Caco-2 (cell line): ENCODE results near the gene PEF1. TPM values are rescaled to one million over a fixed set of nuclear protein-coding genes. Genes with fewer than 3 reads are reported as not detected.

Experiments used
- BruUV-seq: library from RNA; stranded (reverse); fragments of 400-500 nt; replicated peaks from 2 replicates; lab custom pipeline; 2021; lab: Mats Ljungman, UMichigan
- CTCF ChIA-PET: fragments of 300-600 bp; sonication (Branson Sonifier 250); formaldehyde crosslinking; loops from one replicate; lab custom pipeline; 2022; ENCODE audit warnings: antibody characterized with exemption; lab: Charles Lee
- POLR2A ChIA-PET: fragments of 300-600 bp; sonication (Branson Sonifier 250); formaldehyde crosslinking; loops from one replicate; lab custom pipeline; 2022; ENCODE audit warnings: antibody characterized with exemption; lab: Charles Lee
- DNase-seq, 2 experiments: peaks; one replicate each; pipeline versions ENCODE4 v3.0.0 to v3.0.0-alpha.2; 2020 to 2022
- H3K27me3 ChIP-seq: replicated peaks from 2 replicates; pipeline ENCODE4 v1.6.0; 2011; ENCODE audit warnings: low read length; ENCODE audit not compliant: control insufficient read depth, insufficient read depth
- H3K36me3 ChIP-seq: 2 replicates; pipeline ENCODE4 v1.5.1; 2011; ENCODE audit warnings: low read length; ENCODE audit not compliant: control insufficient read depth, insufficient read depth
- H3K4me1 ChIP-seq: fragments of 250-450 bp; sonication (Bioruptor Pico); 2 replicates; pipeline ENCODE4 v1.5.1; 2020; ENCODE audit warnings: mild to moderate bottlenecking
- H3K4me3 ChIP-seq: 2 replicates; pipeline ENCODE4 v1.5.1; 2011; ENCODE audit warnings: low read depth, mild to moderate bottlenecking, control low read depth, low read length
- H3K9me3 ChIP-seq: fragments of 250-450 bp; sonication (Bioruptor Pico); 2 replicates; pipeline ENCODE4 v1.5.1; 2020; ENCODE audit warnings: mild to moderate bottlenecking, moderate library complexity
- H3K27ac Mint-ChIP-seq: one replicate; pipeline ENCODE4 v1.8.0; 2022; ENCODE audit warnings: mixed read lengths; ENCODE audit not compliant: unreplicated experiment
- H3K27me3 Mint-ChIP-seq: one replicate; pipeline ENCODE4 v1.8.0; 2022; ENCODE audit warnings: mixed read lengths; ENCODE audit not compliant: insufficient read depth, unreplicated experiment
- H3K36me3 Mint-ChIP-seq: one replicate; pipeline ENCODE4 v1.8.0; 2022; ENCODE audit warnings: mild to moderate bottlenecking, mixed read lengths; ENCODE audit not compliant: insufficient read depth, unreplicated experiment
- H3K4me1 Mint-ChIP-seq: one replicate; pipeline ENCODE4 v1.8.0; 2022; ENCODE audit warnings: low read depth, mixed read lengths; ENCODE audit not compliant: unreplicated experiment
- H3K4me3 Mint-ChIP-seq: one replicate; pipeline ENCODE4 v1.8.0; 2022; ENCODE audit warnings: mild to moderate bottlenecking, moderate library complexity, mixed read lengths; ENCODE audit not compliant: unreplicated experiment
- H3K9me3 Mint-ChIP-seq: one replicate; pipeline ENCODE4 v1.8.0; 2022; ENCODE audit warnings: mixed read lengths; ENCODE audit not compliant: unreplicated experiment
- CTCF ChIP-seq, 2 experiments: fragments of 200-600 bp in 1 of 2; IDR thresholded peaks; 1 replicate in 1 of 2; 2 replicates in 1 of 2; pipeline versions ENCODE4 v1.5.1 to v1.8.0; 2011 to 2022; ENCODE audit warnings: antibody characterized with exemption in 1 of 2, control low read depth in 1 of 2, inconsistent platforms in 1 of 2, low read depth in 1 of 2, low read length in 1 of 2, mild to moderate bottlenecking in 1 of 2, moderate library complexity in 1 of 2; ENCODE audit not compliant: insufficient read depth in 1 of 2, severe bottlenecking in 1 of 2, unreplicated experiment in 1 of 2
- intact Hi-C: fragments of 100-400 bp; cut with micrococcal nuclease; formaldehyde crosslinking; loops from one replicate; pipeline ENCODE4 v1.10.0; 2022; ENCODE audit not compliant: unreplicated experiment
- total RNA-seq: library from RNA; stranded (reverse); gene quantifications from 2 replicates; pipeline ENCODE4 v1.2.3, GENCODE V29; 2022

Gene PEF1
- total RNA-seq, 1 experiment from 2014 or later: 22.1 TPM

GRCh38 chr1:31655104-31655503 lies 10.4 kb upstream of the PEF1 start:
- no peaks in the 10 kb centered on the region for H3K9me3 ChIP-seq
- no peak for TF ChIP-seq CTCF (IDR thresholded peaks at IDR 0.05; ENCODE audit: insufficient read depth in 1 of 2, low read depth in 1 of 2, low read length in 1 of 2, severe bottlenecking in 1 of 2, unreplicated experiment in 1 of 2)
- ChIA-PET CTCF (no interaction called here), POLR2A (no interaction called here)
- Mint-ChIP-seq H3K9me3 (no peaks in the 10 kb centered on the region), H3K4me3 (no peak overlapping the region), H3K27ac (no peak overlapping the region), H3K4me1 (peaks cover 17% of the 10 kb centered on the region), H3K27me3 (no peaks in the 10 kb centered on the region), H3K36me3 (no peaks in the 10 kb centered on the region)
- no peaks in the 10 kb centered on the region for H3K36me3 ChIP-seq
- intact Hi-C loops: no loop called here
- H3K4me1 ChIP-seq: 0 out of 2 replicates have a peak, but pooled peaks cover 5% of the 10 kb centered on the region
- no peak for DNase-seq
- no TSS peak for BruUV-seq
- no peak overlapping the region for H3K4me3 ChIP-seq
- no peaks in the 10 kb centered on the region for H3K27me3 ChIP-seq

- ChIA-PET CTCF (no interaction called here), POLR2A (no interaction called here)
- BruUV-seq: no TSS peak
- H3K36me3 Mint-ChIP-seq: no peaks in the 10 kb centered on the region
- Histone ChIP-seq H3K36me3 (no peaks in the 10 kb centered on the region), H3K27me3 (no peaks in the 10 kb centered on the region), H3K4me3 (no peak overlapping the region), H3K4me1 (0 out of 2 replicates have a peak, but pooled peaks cover 5% of the 10 kb centered on the region), H3K9me3 (no peaks in the 10 kb centered on the region)
- DNase-seq: no peak
- no peak for TF ChIP-seq CTCF (IDR thresholded peaks at IDR 0.05; ENCODE audit: insufficient read depth in 1 of 2, low read depth in 1 of 2, low read length in 1 of 2, severe bottlenecking in 1 of 2, unreplicated experiment in 1 of 2)
- intact Hi-C loops: no loop called here
- H3K27me3 Mint-ChIP-seq: no peaks in the 10 kb centered on the region
- no peaks in the 10 kb centered on the region for H3K9me3 Mint-ChIP-seq
- H3K27ac Mint-ChIP-seq: no peak overlapping the region
- H3K4me3 Mint-ChIP-seq: no peak overlapping the region
- peaks cover 17% of the 10 kb centered on the region for H3K4me1 Mint-ChIP-seq
Observed at GRCh38 chr1:31654474-31654776, 9.7 kb upstream of the PEF1 start.

GRCh38 chr1:31653717-31654473 lies 9.2 kb upstream of the PEF1 start:
- TF ChIP-seq CTCF (IDR thresholded peaks at IDR 0.05; ENCODE audit: insufficient read depth in 1 of 2, low read depth in 1 of 2, low read length in 1 of 2, severe bottlenecking in 1 of 2, unreplicated experiment in 1 of 2): no peak
- no TSS peak for BruUV-seq
- H3K36me3 Mint-ChIP-seq: no peaks in the 10 kb centered on the region
- H3K9me3 Mint-ChIP-seq: no peaks in the 10 kb centered on the region
- intact Hi-C loops: no loop called here
- Histone ChIP-seq H3K36me3 (no peaks in the 10 kb centered on the region), H3K4me3 (no peak overlapping the region), H3K27me3 (no peaks in the 10 kb centered on the region), H3K9me3 (no peaks in the 10 kb centered on the region), H3K4me1 (0 out of 2 replicates have a peak, but pooled peaks cover 5% of the 10 kb centered on the region)
- no peak overlapping the region for H3K27ac Mint-ChIP-seq
- no peaks in the 10 kb centered on the region for H3K27me3 Mint-ChIP-seq
- DNase-seq: no peak
- ChIA-PET CTCF (no interaction called here), POLR2A (interaction anchor here (0.6 kb wide), 1 partner anchor 9 kb away, joined by 5 read pairs; the partner anchor contains the start of gene PEF1)
- H3K4me1 Mint-ChIP-seq: peaks cover 17% of the 10 kb centered on the region
- no peak overlapping the region for H3K4me3 Mint-ChIP-seq
